Endothelial cell of hepatic sinusoid (primary cell): ENCODE data around the gene MINDY4.

Experiments used
- in situ Hi-C: cut with HindIII; loops from 2 replicates; pipeline ENCODE4 v1.10.0; 2017; ENCODE audit warnings: low sequenced_read_pairs

The MINDY4 gene

GRCh38 chr7:30938435-30939316 is 167.5 kb downstream of the MINDY4 start:
- in situ Hi-C loops: no loop called here

DNA sequence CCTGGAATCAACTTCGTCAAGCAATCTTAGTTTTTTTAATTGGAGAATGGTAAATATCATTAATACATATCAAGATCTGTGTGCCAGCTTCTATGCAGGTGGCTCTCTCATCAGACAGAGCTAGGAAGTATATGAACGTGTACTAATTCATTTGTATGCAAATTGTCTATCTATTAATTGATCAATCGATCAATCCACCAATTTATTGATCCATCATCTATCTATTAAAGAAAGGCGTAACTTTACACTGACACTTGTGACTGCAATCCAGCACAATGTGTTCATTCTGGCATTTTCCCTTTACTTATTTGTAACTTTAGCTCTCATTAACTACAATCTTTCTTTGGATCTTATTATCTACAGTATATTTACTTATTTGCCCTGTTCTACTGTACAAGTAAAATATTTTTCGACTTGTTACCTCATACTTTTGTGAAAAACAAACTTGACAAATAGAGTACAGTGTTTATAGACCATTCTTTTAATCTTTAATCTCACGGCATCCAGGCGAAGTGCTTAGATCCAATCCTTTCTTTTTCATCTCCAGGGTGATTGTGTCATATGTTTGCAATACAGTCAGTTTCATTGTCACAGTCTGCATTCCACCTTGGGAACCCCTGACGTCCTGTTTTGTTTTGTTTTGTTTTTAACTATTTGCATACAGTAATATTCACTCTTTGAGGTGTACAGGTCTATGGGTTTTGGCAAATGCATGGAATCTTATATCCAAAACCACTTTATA is 170.5 kb downstream of the MINDY4 start:
- in situ Hi-C loops: no loop called here
